LNCAP (cell line): ENCODE data around the gene CRIP1.

ENCODE experiments used
- CTCF ChIP-seq: fragments of 450-650 bp; IDR thresholded peaks from 2 replicates; pipeline ENCODE4 v1.5.1; 2017; ENCODE audit warnings: mild to moderate bottlenecking

CRIP1 gene

GRCh38 chr14:105532735-105533141, 46.1 kb downstream of the CRIP1 start:
- TF ChIP-seq CTCF: no peak; the same call in 1 of the 2 replicates

GRCh38 chr14:105533391-105533790, 46.7 kb downstream of the CRIP1 start:
- TF ChIP-seq CTCF: no peak

- TF ChIP-seq CTCF: no peak
Measured at GRCh38 chr14:105533811-105534498, 47.3 kb downstream of the CRIP1 start.

- TF ChIP-seq CTCF: no peak
Measured at GRCh38 chr14:105534586-105534985, 47.9 kb downstream of the CRIP1 start.

GRCh38 chr14:105536051-105536450, 49.4 kb downstream of the CRIP1 start:
- TF ChIP-seq CTCF: no peak

GRCh38 chr14:105536691-105537579, 50.2 kb downstream of the CRIP1 start:
- no peak for TF ChIP-seq CTCF

- TF ChIP-seq CTCF: peak; percentile 96
Measured at GRCh38 chr14:105537580-105538474, 51.1 kb downstream of the CRIP1 start.
